HEK293 (cell line): Measurements from ENCODE around the gene CCDC120.

ENCODE experiments used
- CTCF ChIA-PET: fragments of 350-600 bp; formaldehyde crosslinking; extraction: SDS; loops from one replicate; lab custom pipeline; 2021; ENCODE audit warnings: antibody characterized with exemption; lab: Yijun Ruan, JAX
- POLR2A ChIA-PET: fragments of 300-600 bp; formaldehyde crosslinking; extraction: SDS; loops from one replicate; lab custom pipeline; 2020; ENCODE audit warnings: antibody characterized with exemption, inconsistent platforms; lab: Yijun Ruan, JAX
- H3K27ac ChIP-seq: fragments of 200-500 bp; sonication (Bioruptor generic); 2 replicates; pipeline ENCODE4 v1.5.1; 2014; ENCODE audit warnings: low read depth, low read length, control low read depth, inconsistent platforms; ENCODE audit errors: extremely low read depth
- H3K36me3 ChIP-seq, 2 experiments: fragments of 200-500 bp in 1 of 2; sonication (Bioruptor generic) in 1 of 2; 1 replicate in 1 of 2; 2 replicates in 1 of 2; pipeline ENCODE4 v1.5.1; 2014 to 2017; ENCODE audit warnings: inconsistent platforms in 2 of 2, low read length in 2 of 2; ENCODE audit not compliant: control insufficient read depth in 2 of 2, insufficient read depth in 1 of 2
- H3K4me1 ChIP-seq: fragments of 200-500 bp; sonication (Bioruptor generic); 2 replicates; pipeline ENCODE4 v1.5.1; 2014; ENCODE audit warnings: mild to moderate bottlenecking, low read length, inconsistent platforms; ENCODE audit not compliant: control insufficient read depth, insufficient read depth
- H3K4me3 ChIP-seq: 2 replicates; pipeline ENCODE4 v1.5.1; 2011; ENCODE audit warnings: low read depth, mild to moderate bottlenecking, control low read depth, low read length, moderate library complexity
- H3K9me3 ChIP-seq: fragments of 200-500 bp; sonication (Bioruptor generic); 2 replicates; pipeline ENCODE4 v1.5.1; 2014; ENCODE audit warnings: low read depth, low read length, inconsistent platforms; ENCODE audit not compliant: control insufficient read depth, insufficient read depth
- KLF8 ChIP-seq: fragments of 450-650 bp; formaldehyde crosslinking; IDR thresholded peaks from 2 replicates; pipeline ENCODE4 v1.5.1; 2016; ENCODE audit warnings: missing biosample characterization, missing genetic modification characterization
- SP3 ChIP-seq: fragments of 450-650 bp; formaldehyde crosslinking; IDR thresholded peaks from 2 replicates; pipeline ENCODE4 v1.5.1; 2016; ENCODE audit warnings: missing biosample characterization, missing genetic modification characterization
- SP7 ChIP-seq: fragments of 450-650 bp; formaldehyde crosslinking; IDR thresholded peaks from 2 replicates; pipeline ENCODE4 v1.5.1; 2016; ENCODE audit warnings: missing biosample characterization, missing genetic modification characterization
- YY1 ChIP-seq: fragments of 450-650 bp; formaldehyde crosslinking; IDR thresholded peaks from 2 replicates; pipeline ENCODE4 v1.5.1; 2018; ENCODE audit warnings: missing biosample characterization, missing genetic modification characterization
- ZBTB1 ChIP-seq: fragments of 450-650 bp; formaldehyde crosslinking; IDR thresholded peaks from 2 replicates; pipeline ENCODE4 v1.5.1; 2016; ENCODE audit warnings: missing biosample characterization, missing genetic modification characterization
- ZBTB20 ChIP-seq: fragments of 450-650 bp; formaldehyde crosslinking; IDR thresholded peaks from 2 replicates; pipeline ENCODE4 v1.5.1; 2016; ENCODE audit warnings: missing biosample characterization, missing genetic modification characterization
- ZBTB7A ChIP-seq: fragments of 450-650 bp; formaldehyde crosslinking; IDR thresholded peaks from 2 replicates; pipeline ENCODE4 v1.5.1; 2016; ENCODE audit warnings: low read depth, missing biosample characterization, missing genetic modification characterization
- ZNF114 ChIP-seq: fragments of 450-650 bp; formaldehyde crosslinking; IDR thresholded peaks from 2 replicates; pipeline ENCODE4 v1.5.0; 2017; ENCODE audit warnings: missing biosample characterization, missing genetic modification characterization
- ZNF16 ChIP-seq: fragments of 450-650 bp; formaldehyde crosslinking; IDR thresholded peaks from 2 replicates; pipeline ENCODE4 v1.5.1; 2016; ENCODE audit warnings: low read depth, missing biosample characterization, missing genetic modification characterization
- ZNF23 ChIP-seq: fragments of 450-650 bp; formaldehyde crosslinking; IDR thresholded peaks from 2 replicates; pipeline ENCODE4 v1.5.1; 2016; ENCODE audit warnings: missing biosample characterization, missing genetic modification characterization, borderline replicate concordance
- ZNF366 ChIP-seq: fragments of 450-650 bp; formaldehyde crosslinking; conservative IDR thresholded peaks from 2 replicates; pipeline ENCODE4 v1.5.1; 2016; ENCODE audit warnings: missing biosample characterization, missing genetic modification characterization
- ZNF37A ChIP-seq: fragments of 450-650 bp; IDR thresholded peaks from 2 replicates; pipeline ENCODE4 v1.5.1; 2018; ENCODE audit warnings: missing biosample characterization, missing genetic modification characterization
- ZNF560 ChIP-seq: fragments of 450-650 bp; formaldehyde crosslinking; IDR thresholded peaks from 2 replicates; pipeline ENCODE4 v1.5.1; 2017; ENCODE audit warnings: missing biosample characterization, missing genetic modification characterization, borderline replicate concordance
- ZNF624 ChIP-seq: fragments of 450-650 bp; formaldehyde crosslinking; IDR thresholded peaks from 2 replicates; pipeline ENCODE4 v1.5.1; 2017; ENCODE audit warnings: missing biosample characterization, missing genetic modification characterization
- ZNF626 ChIP-seq: fragments of 450-650 bp; sonication (Bioruptor Pico); formaldehyde crosslinking; IDR thresholded peaks from 2 replicates; pipeline ENCODE4 v1.5.1; 2018; ENCODE audit warnings: missing biosample characterization, missing genetic modification characterization, inconsistent platforms
- ZNF660 ChIP-seq: fragments of 450-650 bp; IDR thresholded peaks from 2 replicates; pipeline ENCODE4 v1.5.1; 2018; ENCODE audit warnings: missing biosample characterization, mild to moderate bottlenecking, missing genetic modification characterization
- ZNF830 ChIP-seq: fragments of 450-650 bp; IDR thresholded peaks from 2 replicates; pipeline ENCODE4 v1.5.0; 2018; ENCODE audit warnings: missing biosample characterization, missing genetic modification characterization, low read depth, mild to moderate bottlenecking, moderate library complexity
- ZSCAN23 ChIP-seq: fragments of 450-650 bp; formaldehyde crosslinking; IDR thresholded peaks from 2 replicates; pipeline ENCODE4 v1.5.1; 2016; ENCODE audit warnings: missing biosample characterization, missing genetic modification characterization
- TF ChIP-seq, protein P1 (sequence below): fragments of 450-650 bp; formaldehyde crosslinking; IDR thresholded peaks from 2 replicates; pipeline ENCODE4 v1.5.1; 2016; ENCODE audit warnings: missing biosample characterization, missing genetic modification characterization
- TF ChIP-seq, protein P2 (sequence below): fragments of 450-650 bp; formaldehyde crosslinking; IDR thresholded peaks from 2 replicates; pipeline ENCODE4 v1.5.1; 2016; ENCODE audit warnings: missing biosample characterization, missing genetic modification characterization

The CCDC120 gene

DNA sequence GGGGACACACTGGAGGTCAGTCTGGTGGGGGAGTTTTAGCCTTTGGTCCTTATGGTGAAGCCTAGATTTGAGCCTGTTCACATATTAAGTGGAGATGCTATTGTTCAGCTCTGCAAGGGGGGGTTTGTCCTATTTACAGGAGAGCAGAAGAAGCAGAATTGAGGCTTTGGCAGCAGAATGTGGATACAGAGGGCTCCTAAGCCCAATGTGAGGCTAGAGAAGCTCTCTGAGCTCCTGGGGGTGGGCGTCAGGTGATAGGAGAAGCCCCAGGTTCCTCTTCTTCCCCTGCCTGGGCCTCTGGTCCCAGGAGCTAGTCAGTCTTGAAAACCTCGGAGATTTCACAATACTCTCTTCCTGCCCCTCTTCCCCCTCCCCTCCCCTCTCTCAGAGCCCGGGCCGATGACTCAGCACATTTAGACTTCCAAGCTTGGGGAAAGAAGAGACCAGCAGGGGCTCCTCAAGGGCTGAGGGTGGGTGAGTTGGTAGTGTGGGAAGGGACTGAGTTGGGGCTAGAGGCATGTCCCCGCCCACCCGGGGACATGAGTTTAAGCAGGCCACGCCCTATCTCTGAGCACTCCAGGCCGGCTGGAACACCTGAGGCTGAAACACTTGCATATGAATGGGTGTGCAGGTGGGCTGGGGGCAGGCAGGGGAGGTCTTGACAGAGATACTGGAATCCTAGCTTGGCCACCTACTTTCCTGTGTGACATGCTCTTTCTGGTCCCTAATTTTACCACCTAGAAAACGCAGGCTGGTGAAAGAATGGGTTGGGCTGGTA, 19.0 kb upstream of the CCDC120 start (continued):
- TF ChIP-seq, protein P1, sequence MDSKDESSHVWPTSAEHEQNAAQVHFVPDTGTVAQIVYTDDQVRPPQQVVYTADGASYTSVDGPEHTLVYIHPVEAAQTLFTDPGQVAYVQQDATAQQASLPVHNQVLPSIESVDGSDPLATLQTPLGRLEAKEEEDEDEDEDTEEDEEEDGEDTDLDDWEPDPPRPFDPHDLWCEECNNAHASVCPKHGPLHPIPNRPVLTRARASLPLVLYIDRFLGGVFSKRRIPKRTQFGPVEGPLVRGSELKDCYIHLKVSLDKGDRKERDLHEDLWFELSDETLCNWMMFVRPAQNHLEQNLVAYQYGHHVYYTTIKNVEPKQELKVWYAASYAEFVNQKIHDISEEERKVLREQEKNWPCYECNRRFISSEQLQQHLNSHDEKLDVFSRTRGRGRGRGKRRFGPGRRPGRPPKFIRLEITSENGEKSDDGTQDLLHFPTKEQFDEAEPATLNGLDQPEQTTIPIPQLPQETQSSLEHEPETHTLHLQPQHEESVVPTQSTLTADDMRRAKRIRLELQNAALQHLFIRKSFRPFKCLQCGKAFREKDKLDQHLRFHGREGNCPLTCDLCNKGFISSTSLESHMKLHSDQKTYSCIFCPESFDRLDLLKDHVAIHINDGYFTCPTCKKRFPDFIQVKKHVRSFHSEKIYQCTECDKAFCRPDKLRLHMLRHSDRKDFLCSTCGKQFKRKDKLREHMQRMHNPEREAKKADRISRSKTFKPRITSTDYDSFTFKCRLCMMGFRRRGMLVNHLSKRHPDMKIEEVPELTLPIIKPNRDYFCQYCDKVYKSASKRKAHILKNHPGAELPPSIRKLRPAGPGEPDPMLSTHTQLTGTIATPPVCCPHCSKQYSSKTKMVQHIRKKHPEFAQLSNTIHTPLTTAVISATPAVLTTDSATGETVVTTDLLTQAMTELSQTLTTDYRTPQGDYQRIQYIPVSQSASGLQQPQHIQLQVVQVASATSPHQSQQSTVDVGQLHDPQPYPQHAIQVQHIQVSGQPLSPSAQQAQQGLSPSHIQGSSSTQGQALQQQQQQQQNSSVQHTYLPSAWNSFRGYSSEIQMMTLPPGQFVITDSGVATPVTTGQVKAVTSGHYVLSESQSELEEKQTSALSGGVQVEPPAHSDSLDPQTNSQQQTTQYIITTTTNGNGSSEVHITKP (tag by site-specific recombination) = peak; percentile 99
- no peak for TF ChIP-seq ZSCAN23 (tag by site-specific recombination)
- TF ChIP-seq, all 188 proteins: peak for 32

DNA sequence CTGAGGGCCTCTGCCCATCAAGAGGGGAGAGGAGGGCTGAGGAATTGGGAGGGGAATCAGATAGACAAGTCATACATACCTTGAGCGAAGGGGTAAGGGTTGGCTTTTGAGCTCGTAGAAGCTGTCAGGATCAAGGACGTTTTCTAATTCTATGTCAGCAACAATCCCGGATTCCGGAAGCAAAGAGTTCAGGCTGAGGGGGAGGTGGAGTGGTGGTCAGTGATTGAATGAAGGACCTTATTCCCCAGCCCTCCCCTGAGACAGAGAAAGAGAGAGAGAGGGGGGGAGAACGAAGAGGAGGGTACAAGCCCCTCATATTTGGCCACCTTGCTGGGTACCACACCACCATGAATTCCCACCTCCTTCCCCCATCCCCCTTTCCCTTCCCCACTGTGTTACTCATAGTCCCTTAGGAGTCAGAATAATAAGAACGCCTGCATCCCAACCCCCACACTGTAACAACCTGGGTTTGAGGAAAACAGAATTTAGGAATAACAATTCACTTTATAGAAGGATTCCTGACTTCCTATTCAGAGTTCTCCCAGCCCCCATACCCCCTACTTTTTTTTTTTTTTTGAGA, 18.3 kb upstream of the CCDC120 start:
- H3K36me3 ChIP-seq = peaks cover 11 to 34% of the 10 kb centered on the region in 2 experiments; a peak in 2 of 3 replicates
- H3K4me1 ChIP-seq = peaks cover 7% of the 10 kb centered on the region
- ChIA-PET POLR2A (interaction anchor here (0.5 to 1.5 kb wide), 8 partner anchors 9 to 1906 kb away, joined by 3 to 9 read pairs (median 4); partner anchors contain the start of genes GRIPAP1, KCND1 and SLC35A2), CTCF (interaction anchor here (1.3 kb wide), 2 partner anchors 67 to 68 kb away, joined by 3 to 8 read pairs; no protein-coding TSS in a partner anchor)
- no peak overlapping the region for H3K4me3 ChIP-seq
- H3K27ac ChIP-seq = 0 out of 2 replicates have a peak overlapping the region, but pooled peaks have one; percentile 34
- no peak for TF ChIP-seq ZNF114 (tag by site-specific recombination)
- TF ChIP-seq, protein P1 (tag by site-specific recombination) = peak; percentile 76; the same call in 1 of the 2 replicates
- no peaks in the 10 kb centered on the region for H3K9me3 ChIP-seq

DNA sequence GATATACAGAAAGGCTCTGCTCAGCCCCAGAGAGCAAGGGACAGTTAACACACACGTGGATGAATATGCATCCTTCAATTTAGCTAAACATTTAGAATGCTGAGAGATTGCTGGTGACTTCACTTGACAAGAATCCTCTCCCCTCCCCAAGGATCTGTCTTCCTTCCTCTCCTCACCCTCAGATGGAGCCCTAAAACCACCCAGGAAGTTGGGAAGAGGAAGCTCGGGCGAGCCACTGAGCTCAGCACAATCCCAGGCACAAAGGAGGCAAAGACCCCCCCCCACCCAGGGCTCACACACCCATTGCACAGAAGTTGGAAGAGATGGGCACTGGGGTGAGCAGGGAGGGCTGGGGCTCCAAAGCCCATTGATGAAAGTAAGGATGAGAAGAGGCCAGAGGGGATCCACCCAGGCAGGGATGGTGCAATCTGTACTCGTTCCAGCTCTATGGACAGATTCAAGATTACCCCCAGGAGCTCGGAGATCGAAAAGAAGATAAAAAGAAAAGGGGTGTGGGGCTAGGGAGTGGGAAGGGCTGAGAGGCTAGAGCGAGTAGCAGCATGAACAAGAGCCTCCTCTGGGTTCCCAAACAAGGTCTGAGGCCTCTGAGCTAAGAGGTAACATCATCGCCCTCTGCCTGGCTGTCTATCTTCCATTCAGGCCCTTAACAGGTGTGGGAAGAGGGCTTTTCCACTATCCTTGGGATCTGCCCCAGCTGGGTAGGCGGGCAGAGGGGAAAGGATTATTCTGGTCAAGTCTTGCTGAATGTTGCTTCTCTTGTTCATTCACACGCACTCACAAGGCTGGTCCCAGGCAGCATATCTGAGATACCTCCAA, 16.8 kb upstream of the CCDC120 start:
- ChIA-PET POLR2A (interaction anchor here (0.6 to 3.2 kb wide), 6 partner anchors 11 to 149 kb away, joined by 3 to 24 read pairs (median 7); partner anchors contain the start of genes GRIPAP1 and OTUD5), CTCF (interaction anchor here (0.6 to 1.3 kb wide), 6 partner anchors 69 to 1831 kb away, joined by 3 to 8 read pairs (median 3); partner anchors contain the start of gene KCND1)
- no peaks in the 10 kb centered on the region for H3K9me3 ChIP-seq
- peak overlapping the region; percentile 86; the same call in 1 of the 2 replicates for H3K27ac ChIP-seq
- H3K36me3 ChIP-seq = peaks cover 5 to 27% of the 10 kb centered on the region in 2 experiments; a peak in 2 of 3 replicates
- H3K4me1 ChIP-seq = peaks cover 7% of the 10 kb centered on the region
- peak overlapping the region; percentile 77 for H3K4me3 ChIP-seq
- TF ChIP-seq ZNF37A (tag by site-specific recombination) = no peak
- peak; percentile 4; the same call in 1 of the 2 replicates for TF ChIP-seq SP3 (tag by site-specific recombination)
- TF ChIP-seq ZNF23 (tag by site-specific recombination) = no peak
- 0 out of 2 replicates have a peak, but pooled peaks have one; percentile 13 for TF ChIP-seq ZNF366
- TF ChIP-seq ZNF660 (tag by site-specific recombination) = no peak
- TF ChIP-seq KLF8 (tag by site-specific recombination) = no peak
- no peak for TF ChIP-seq YY1 (tag by site-specific recombination)
- TF ChIP-seq ZBTB1 (tag by site-specific recombination) = no peak
- TF ChIP-seq ZNF560 (tag by site-specific recombination) = no peak
- TF ChIP-seq, protein P2, sequence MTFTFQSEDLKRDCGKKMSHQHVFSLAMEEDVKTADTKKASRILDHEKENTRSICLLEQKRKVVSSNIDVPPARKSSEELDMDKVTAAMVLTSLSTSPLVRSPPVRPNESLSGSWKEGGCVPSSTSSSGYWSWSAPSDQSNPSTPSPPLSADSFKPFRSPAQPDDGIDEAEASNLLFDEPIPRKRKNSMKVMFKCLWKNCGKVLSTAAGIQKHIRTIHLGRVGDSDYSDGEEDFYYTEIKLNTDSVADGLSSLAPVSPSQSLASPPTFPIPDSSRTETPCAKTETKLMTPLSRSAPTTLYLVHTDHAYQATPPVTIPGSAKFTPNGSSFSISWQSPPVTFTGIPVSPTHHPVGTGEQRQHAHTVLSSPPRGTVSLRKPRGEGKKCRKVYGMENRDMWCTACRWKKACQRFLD (tag by site-specific recombination) = no peak
- no peak for TF ChIP-seq ZBTB7A (tag by site-specific recombination)
- 0 out of 2 replicates have a peak, but pooled peaks have one; percentile 12 for TF ChIP-seq SP7
- no peak for TF ChIP-seq ZNF626
- no peak for TF ChIP-seq ZBTB20 (tag by site-specific recombination)
- no peak for TF ChIP-seq ZNF16
- TF ChIP-seq ZNF624 (tag by site-specific recombination) = no peak
- TF ChIP-seq ZNF830 = no peak
